OCI-LY7 (cell line): ENCODE measurements around the gene VPS13D. TPM values are rescaled to one million over a fixed set of nuclear protein-coding genes. Genes with fewer than 3 reads are reported as not detected.

Experiments
- BruUV-seq: library from RNA; stranded (reverse); fragments of 400-500 nt; replicated peaks from 2 replicates; lab custom pipeline; 2021; lab: Mats Ljungman, UMichigan
- CTCF ChIA-PET: fragments of 300-600 bp; sonication (Branson Sonifier 250); formaldehyde crosslinking; loops from one replicate; lab custom pipeline; 2022; ENCODE audit warnings: antibody characterized with exemption; ENCODE audit not compliant: unreplicated experiment; lab: Charles Lee
- POLR2A ChIA-PET: fragments of 300-600 bp; sonication (Branson Sonifier 250); formaldehyde crosslinking; loops from one replicate; lab custom pipeline; 2022; ENCODE audit warnings: antibody characterized with exemption; lab: Charles Lee
- DNase-seq: peaks from one replicate; pipeline ENCODE4 v3.0.0-alpha.2; 2015; ENCODE audit warnings: low spot score
- H2AFZ ChIP-seq: fragments of 200-600 bp; sonication (generic), shearing (Covaris generic); 2 replicates; pipeline ENCODE4 v1.6.1; 2014; ENCODE audit warnings: mild to moderate bottlenecking, antibody characterized with exemption, low read length, moderate library complexity
- H3K27ac ChIP-seq: fragments of 200-600 bp; sonication (generic); 2 replicates; pipeline ENCODE4 v1.5.1; 2014; ENCODE audit warnings: mixed run types, low read depth, mild to moderate bottlenecking, moderate library complexity, low read length, inconsistent platforms; ENCODE audit not compliant: poor library complexity, severe bottlenecking
- H3K36me3 ChIP-seq: fragments of 200-600 bp; sonication (generic); 2 replicates; pipeline ENCODE4 v1.6.1; 2014; ENCODE audit warnings: mild to moderate bottlenecking, antibody characterized with exemption, low read length, moderate library complexity, mixed read lengths; ENCODE audit not compliant: insufficient read depth
- H3K4me1 ChIP-seq: fragments of 200-600 bp; sonication (generic); 2 replicates; pipeline ENCODE4 v1.5.1; 2014; ENCODE audit warnings: mild to moderate bottlenecking, low read length; ENCODE audit not compliant: insufficient read depth, poor library complexity, severe bottlenecking
- H3K4me2 ChIP-seq: fragments of 200-600 bp; sonication (generic); 2 replicates; pipeline ENCODE4 v1.6.1; 2014; ENCODE audit warnings: mild to moderate bottlenecking, low read length
- H3K4me3 ChIP-seq: fragments of 200-600 bp; sonication (generic); 2 replicates; pipeline ENCODE4 v1.5.1; 2014; ENCODE audit warnings: mild to moderate bottlenecking, low read depth, low read length; ENCODE audit not compliant: poor library complexity, severe bottlenecking
- H3K79me2 ChIP-seq: fragments of 200-600 bp; sonication (generic); 2 replicates; pipeline ENCODE4 v1.6.1; 2016; ENCODE audit warnings: low read depth, mild to moderate bottlenecking, low read length, moderate library complexity, mixed read lengths; ENCODE audit not compliant: insufficient read depth
- H3K9me2 ChIP-seq: fragments of 200-600 bp; sonication (generic); 2 replicates; pipeline ENCODE4 v1.6.1; 2016; ENCODE audit warnings: mild to moderate bottlenecking, low read length, mixed read lengths; ENCODE audit not compliant: insufficient read depth
- H3K9me3 ChIP-seq: fragments of 200-600 bp; sonication (generic); 2 replicates; pipeline ENCODE4 v1.6.1; 2014; ENCODE audit warnings: mild to moderate bottlenecking, mixed run types, low read length, mixed read lengths
- H4K20me1 ChIP-seq: fragments of 200-600 bp; sonication (generic); 2 replicates; pipeline ENCODE4 v1.6.1; 2014; ENCODE audit warnings: mild to moderate bottlenecking, antibody characterized with exemption, low read length, moderate library complexity, mixed read lengths; ENCODE audit not compliant: insufficient read depth
- EZH2phosphoT487 ChIP-seq: fragments of 200-600 bp; sonication (generic); IDR thresholded peaks from 2 replicates; pipeline ENCODE4 v1.6.1; 2018; ENCODE audit warnings: low read depth, borderline replicate concordance, mild to moderate bottlenecking, mixed run types, antibody characterized with exemption, low read length, moderate library complexity, mixed read lengths
- intact Hi-C: fragments of 100-400 bp; cut with micrococcal nuclease; formaldehyde crosslinking; loops from one replicate; pipeline ENCODE4 v1.10.0; 2022; ENCODE audit not compliant: unreplicated experiment
- total RNA-seq, 2 experiments: library from RNA; depleted of rRNA in 1 of 2; stranded (reverse); fragments of >200 nt in 1 of 2; shearing (Covaris generic) in 1 of 2; gene quantifications; 2 replicates each; pipeline ENCODE4 v1.2.3, GENCODE V29; 2014 to 2022
- TF ChIP-seq, protein P1 (sequence below): fragments of 200-600 bp; sonication (generic); conservative IDR thresholded peaks from 2 replicates; pipeline ENCODE4 v1.5.1; 2014; ENCODE audit warnings: mild to moderate bottlenecking, antibody characterized with exemption, low read length, moderate library complexity, mixed read lengths

VPS13D gene
- total RNA-seq, 2 experiments from 2014 or later = 23.9 to 39.2 TPM

- Histone ChIP-seq H3K27ac (no peak overlapping the region), H3K79me2 (no peaks in the 10 kb centered on the region), H4K20me1 (no peaks in the 10 kb centered on the region), H3K9me2 (no peaks in the 10 kb centered on the region), H3K9me3 (no peaks in the 10 kb centered on the region), H3K4me3 (no peak overlapping the region), H3K36me3 (no peaks in the 10 kb centered on the region), H2AFZ (no peak overlapping the region), H3K4me1 (no peaks in the 10 kb centered on the region), H3K4me2 (no peak overlapping the region)
- no TSS peak for BruUV-seq
- intact Hi-C loops = no loop called here
- POLR2A ChIA-PET = interaction anchor here (0.7 kb wide), 1 partner anchor 35 kb away, joined by 4 read pairs; no protein-coding TSS in a partner anchor
- no peak for DNase-seq
- TF ChIP-seq, protein P1, sequence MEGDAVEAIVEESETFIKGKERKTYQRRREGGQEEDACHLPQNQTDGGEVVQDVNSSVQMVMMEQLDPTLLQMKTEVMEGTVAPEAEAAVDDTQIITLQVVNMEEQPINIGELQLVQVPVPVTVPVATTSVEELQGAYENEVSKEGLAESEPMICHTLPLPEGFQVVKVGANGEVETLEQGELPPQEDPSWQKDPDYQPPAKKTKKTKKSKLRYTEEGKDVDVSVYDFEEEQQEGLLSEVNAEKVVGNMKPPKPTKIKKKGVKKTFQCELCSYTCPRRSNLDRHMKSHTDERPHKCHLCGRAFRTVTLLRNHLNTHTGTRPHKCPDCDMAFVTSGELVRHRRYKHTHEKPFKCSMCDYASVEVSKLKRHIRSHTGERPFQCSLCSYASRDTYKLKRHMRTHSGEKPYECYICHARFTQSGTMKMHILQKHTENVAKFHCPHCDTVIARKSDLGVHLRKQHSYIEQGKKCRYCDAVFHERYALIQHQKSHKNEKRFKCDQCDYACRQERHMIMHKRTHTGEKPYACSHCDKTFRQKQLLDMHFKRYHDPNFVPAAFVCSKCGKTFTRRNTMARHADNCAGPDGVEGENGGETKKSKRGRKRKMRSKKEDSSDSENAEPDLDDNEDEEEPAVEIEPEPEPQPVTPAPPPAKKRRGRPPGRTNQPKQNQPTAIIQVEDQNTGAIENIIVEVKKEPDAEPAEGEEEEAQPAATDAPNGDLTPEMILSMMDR = no peak
- TF ChIP-seq EZH2phosphoT487 = no peak
- CTCF ChIA-PET = no interaction called here
These were observed 281.3 kb downstream of the VPS13D start for GRCh38 chr1:12511128-12511484.

- no peaks in the 10 kb centered on the region for H3K9me2 ChIP-seq
- no peaks in the 10 kb centered on the region for H4K20me1 ChIP-seq
- no peaks in the 10 kb centered on the region for H3K79me2 ChIP-seq
- H3K9me3 ChIP-seq = no peaks in the 10 kb centered on the region
- DNase-seq = no peak
- ChIA-PET POLR2A (no interaction called here), CTCF (no interaction called here)
- TF ChIP-seq, protein P1 = no peak
- no peak for TF ChIP-seq EZH2phosphoT487
- no peaks in the 10 kb centered on the region for H3K36me3 ChIP-seq
- no peaks in the 10 kb centered on the region for H3K4me1 ChIP-seq
- H3K27ac ChIP-seq = no peak overlapping the region
- no TSS peak for BruUV-seq
- no peak overlapping the region for H3K4me3 ChIP-seq
- no peak overlapping the region for H3K4me2 ChIP-seq
- intact Hi-C loops = no loop called here
- H2AFZ ChIP-seq = no peak overlapping the region
These were observed 282.0 kb downstream of the VPS13D start for GRCh38 chr1:12511516-12512468.

DNA sequence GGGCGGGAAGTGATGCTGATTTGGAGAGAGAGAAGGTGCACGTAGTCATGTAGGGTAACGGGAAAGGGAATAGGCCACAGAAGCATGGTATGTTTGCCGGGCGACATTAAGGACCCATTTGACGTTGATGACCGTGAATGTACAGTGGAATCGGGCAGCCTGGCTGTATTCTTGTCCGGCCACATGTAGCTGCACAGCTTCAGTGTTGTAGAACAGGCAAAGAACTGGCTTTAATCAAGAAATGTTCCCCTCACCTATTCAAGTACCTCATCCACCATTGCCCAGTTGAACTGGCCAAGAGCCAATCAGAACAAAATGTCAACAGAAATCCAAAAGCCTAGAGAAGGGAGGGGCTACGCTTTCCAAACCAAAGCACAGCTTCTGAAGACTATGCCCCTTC, 283.4 kb downstream of the VPS13D start:
- CTCF ChIA-PET = no interaction called here
- no peaks in the 10 kb centered on the region for H4K20me1 ChIP-seq
- no peaks in the 10 kb centered on the region for H3K79me2 ChIP-seq
- no peaks in the 10 kb centered on the region for H3K9me3 ChIP-seq
- no peak for DNase-seq
- no TSS peak for BruUV-seq
- no peak overlapping the region for H3K27ac ChIP-seq
- H3K36me3 ChIP-seq = no peaks in the 10 kb centered on the region
- TF ChIP-seq, protein P1 = no peak
- TF ChIP-seq EZH2phosphoT487 = no peak
- intact Hi-C loops = no loop called here
- POLR2A ChIA-PET = no interaction called here
- no peaks in the 10 kb centered on the region for H3K4me1 ChIP-seq
- no peaks in the 10 kb centered on the region for H3K9me2 ChIP-seq
- H2AFZ ChIP-seq = no peak overlapping the region
- no peak overlapping the region for H3K4me3 ChIP-seq
- no peak overlapping the region for H3K4me2 ChIP-seq
